ENCODE measurements around the gene ATRAID.

Gene ATRAID

GRCh38 chr2:27221166-27221565, 9.3 kb downstream of the ATRAID start:
- DNase-seq = no peak

GRCh38 chr2:27222407-27222806, 10.6 kb downstream of the ATRAID start:
- DNase-seq = no peak

- no peak for DNase-seq
Measured at GRCh38 chr2:27223416-27223815, 11.6 kb downstream of the ATRAID start.

GRCh38 chr2:27225526-27225925, 13.7 kb downstream of the ATRAID start:
- no peak for DNase-seq

GRCh38 chr2:27227501-27227900, 15.7 kb downstream of the ATRAID start:
- no peak for DNase-seq

- DNase-seq = no peak
Measured at GRCh38 chr2:27231921-27232320, 20.1 kb downstream of the ATRAID start.

GRCh38 chr2:27233341-27233740, 21.5 kb downstream of the ATRAID start:
- DNase-seq = no peak

GRCh38 chr2:27236136-27236535, 24.3 kb downstream of the ATRAID start:
- DNase-seq = no peak

- no peak for DNase-seq
Measured at GRCh38 chr2:27236626-27237025, 24.8 kb downstream of the ATRAID start.

- DNase-seq = no peak
Measured at GRCh38 chr2:27237341-27237945, 25.6 kb downstream of the ATRAID start.

- DNase-seq = no peak
Measured at GRCh38 chr2:27238976-27239375, 27.1 kb downstream of the ATRAID start.

GRCh38 chr2:27240406-27240805, 28.6 kb downstream of the ATRAID start:
- no peak for DNase-seq

GRCh38 chr2:27241761-27242613, 30.1 kb downstream of the ATRAID start:
- DNase-seq = no peak

GRCh38 chr2:27242614-27242951, 30.7 kb downstream of the ATRAID start:
- DNase-seq = no peak

GRCh38 chr2:27243391-27244130, 31.7 kb downstream of the ATRAID start:
- no peak for DNase-seq

GRCh38 chr2:27245116-27245515, 33.3 kb downstream of the ATRAID start:
- DNase-seq = no peak

- no peak for DNase-seq
Measured at GRCh38 chr2:27245626-27246025, 33.8 kb downstream of the ATRAID start.

GRCh38 chr2:27247893-27248292, 36.1 kb downstream of the ATRAID start:
- no peak for DNase-seq

GRCh38 chr2:27249159-27249890, 37.5 kb downstream of the ATRAID start:
- no peak for DNase-seq

- peak; percentile 27 for DNase-seq
Measured at GRCh38 chr2:27249891-27250651, 38.2 kb downstream of the ATRAID start.

GRCh38 chr2:27250652-27251379, 39.0 kb downstream of the ATRAID start:
- no peak for DNase-seq

- no peak for DNase-seq
Measured at GRCh38 chr2:27251766-27252165, 39.9 kb downstream of the ATRAID start.

All from activated CD4-positive, alpha-beta T cell treated with anti-CD3 and anti-CD28 coated beads for 1 hour (primary cell).